ENCODE data around the gene GID8. TPM values are rescaled to one million over a fixed set of nuclear protein-coding genes. Genes with fewer than 3 reads are reported as not detected.

GID8 gene
- total RNA-seq, 1 experiment from 2014 or later = 40.2 TPM

- BruUV-seq (replicated peaks) = no TSS peak
- intact Hi-C loops (cut with micrococcal nuclease; ENCODE audit: unreplicated experiment) = no loop called here
- no peak for TF ChIP-seq CTCF (conservative IDR thresholded peaks at IDR 0.05; ENCODE audit: low read depth, low read length)
- TF ChIP-seq EZH2 (IDR thresholded peaks at IDR 0.05; ENCODE audit: borderline replicate concordance, low read depth, low read length, poor library complexity, severe bottlenecking) = no peak
- peaks cover 35% of the 10 kb centered on the region for H3K36me3 ChIP-seq (ENCODE audit: insufficient read depth, low read length, poor library complexity, severe bottlenecking)
- no peak overlapping the region for H3K4me3 ChIP-seq (ENCODE audit: low read depth, low read length, poor library complexity, severe bottlenecking)
- H3K27me3 ChIP-seq (replicated peaks; ENCODE audit: insufficient read depth, low read depth, low read length, poor library complexity) = no peaks in the 10 kb centered on the region
- POLR2A ChIA-PET (ENCODE audit: low non-redundant PET) = no interaction called here
- H3K4me1 ChIP-seq (ENCODE audit: insufficient read depth, low read length, poor library complexity, severe bottlenecking) = peaks cover 48% of the 10 kb centered on the region
- peak overlapping the region; percentile 26 for H3K27ac ChIP-seq (ENCODE audit: low read depth, low read length, poor library complexity, severe bottlenecking)
- CTCF ChIA-PET = no interaction called here
- peak; percentile 50 for DNase-seq (ENCODE audit: low spot score)
- H3K9me3 ChIP-seq (ENCODE audit: low read depth, low read length, poor library complexity, severe bottlenecking) = no peaks in the 10 kb centered on the region
Measured at GRCh38 chr20:62914970-62915457, 22.9 kb upstream of the GID8 start.

GRCh38 chr20:62916703-62917476, 21.1 kb upstream of the GID8 start:
- H3K27ac ChIP-seq (ENCODE audit: low read depth, low read length, poor library complexity, severe bottlenecking) = no peak overlapping the region
- no TSS peak for BruUV-seq (replicated peaks)
- no peak overlapping the region for H3K4me3 ChIP-seq (ENCODE audit: low read depth, low read length, poor library complexity, severe bottlenecking)
- DNase-seq (ENCODE audit: low spot score) = no peak
- ChIA-PET CTCF (no interaction called here), POLR2A (ENCODE audit: low non-redundant PET) (no interaction called here)
- H3K9me3 ChIP-seq (ENCODE audit: low read depth, low read length, poor library complexity, severe bottlenecking) = no peaks in the 10 kb centered on the region
- peaks cover 16% of the 10 kb centered on the region for H3K36me3 ChIP-seq (ENCODE audit: insufficient read depth, low read length, poor library complexity, severe bottlenecking)
- peaks cover 66% of the 10 kb centered on the region for H3K4me1 ChIP-seq (ENCODE audit: insufficient read depth, low read length, poor library complexity, severe bottlenecking)
- no peaks in the 10 kb centered on the region for H3K27me3 ChIP-seq (replicated peaks; ENCODE audit: insufficient read depth, low read depth, low read length, poor library complexity)
- TF ChIP-seq EZH2 (IDR thresholded peaks at IDR 0.05; ENCODE audit: borderline replicate concordance, low read depth, low read length, poor library complexity, severe bottlenecking) (no peak), CTCF (conservative IDR thresholded peaks at IDR 0.05; ENCODE audit: low read depth, low read length) (no peak)
- intact Hi-C loops (cut with micrococcal nuclease; ENCODE audit: unreplicated experiment) = no loop called here

GRCh38 chr20:62917720-62918119, 20.2 kb upstream of the GID8 start:
- H3K9me3 ChIP-seq (ENCODE audit: low read depth, low read length, poor library complexity, severe bottlenecking) = no peaks in the 10 kb centered on the region
- CTCF ChIA-PET = no interaction called here
- TF ChIP-seq EZH2 (IDR thresholded peaks at IDR 0.05; ENCODE audit: borderline replicate concordance, low read depth, low read length, poor library complexity, severe bottlenecking) (no peak), CTCF (conservative IDR thresholded peaks at IDR 0.05; ENCODE audit: low read depth, low read length) (no peak)
- H3K4me3 ChIP-seq (ENCODE audit: low read depth, low read length, poor library complexity, severe bottlenecking) = no peak overlapping the region
- BruUV-seq (replicated peaks) = no TSS peak
- no peak for DNase-seq (ENCODE audit: low spot score)
- H3K27ac ChIP-seq (ENCODE audit: low read depth, low read length, poor library complexity, severe bottlenecking) = no peak overlapping the region
- no peaks in the 10 kb centered on the region for H3K27me3 ChIP-seq (replicated peaks; ENCODE audit: insufficient read depth, low read depth, low read length, poor library complexity)
- H3K4me1 ChIP-seq (ENCODE audit: insufficient read depth, low read length, poor library complexity, severe bottlenecking) = peaks cover 66% of the 10 kb centered on the region
- POLR2A ChIA-PET (ENCODE audit: low non-redundant PET) = no interaction called here
- intact Hi-C loops (cut with micrococcal nuclease; ENCODE audit: unreplicated experiment) = no loop called here
- H3K36me3 ChIP-seq (ENCODE audit: insufficient read depth, low read length, poor library complexity, severe bottlenecking) = peaks cover 10% of the 10 kb centered on the region

All from A673 (cell line).